RKO (cell line): ENCODE data around the gene PEMT.

Experiments
- DNase-seq: peaks from one replicate; pipeline ENCODE4 v3.0.0-alpha.2; 2016; ENCODE audit warnings: low spot score

PEMT gene

GRCh38 chr17:17514993-17515933 is 76.2 kb downstream of the PEMT start:
- DNase-seq, result no peak

- no peak for DNase-seq
Measured at GRCh38 chr17:17514361-17514992, 77.0 kb downstream of the PEMT start.

GRCh38 chr17:17513626-17514025 is 77.9 kb downstream of the PEMT start:
- no peak for DNase-seq

- DNase-seq, result no peak
Measured at GRCh38 chr17:17512866-17513265, 78.6 kb downstream of the PEMT start.

- peak; percentile 8 for DNase-seq
Measured at GRCh38 chr17:17511881-17512858, 79.3 kb downstream of the PEMT start.

GRCh38 chr17:17511293-17511741 is 80.2 kb downstream of the PEMT start:
- no peak for DNase-seq

- no peak for DNase-seq
Measured at GRCh38 chr17:17510456-17511292, 80.8 kb downstream of the PEMT start.

- no peak for DNase-seq
Measured at GRCh38 chr17:17509601-17510425, 81.7 kb downstream of the PEMT start.

- DNase-seq, result no peak
Measured at GRCh38 chr17:17508646-17509591, 82.6 kb downstream of the PEMT start.

- DNase-seq, result no peak
Measured at GRCh38 chr17:17508019-17508535, 83.4 kb downstream of the PEMT start.

- DNase-seq, result no peak
Measured at GRCh38 chr17:17507465-17508011, 84.0 kb downstream of the PEMT start.

- DNase-seq, result no peak
Measured at GRCh38 chr17:17506893-17507464, 84.5 kb downstream of the PEMT start.

GRCh38 chr17:17506181-17506741 is 85.2 kb downstream of the PEMT start:
- DNase-seq, result no peak

- DNase-seq, result no peak
Measured at GRCh38 chr17:17505610-17506171, 85.8 kb downstream of the PEMT start.

- DNase-seq, result no peak
Measured at GRCh38 chr17:17505151-17505550, 86.4 kb downstream of the PEMT start.

GRCh38 chr17:17504341-17505140 is 87.0 kb downstream of the PEMT start:
- no peak for DNase-seq
